Kidney tubule cell (primary cell): ENCODE results near the gene MRPL10.

Experiments
- DNase-seq: peaks from one replicate; pipeline ENCODE4 v3.0.0-alpha.2; 2018; ENCODE audit warnings: low spot score

The MRPL10 gene

DNA sequence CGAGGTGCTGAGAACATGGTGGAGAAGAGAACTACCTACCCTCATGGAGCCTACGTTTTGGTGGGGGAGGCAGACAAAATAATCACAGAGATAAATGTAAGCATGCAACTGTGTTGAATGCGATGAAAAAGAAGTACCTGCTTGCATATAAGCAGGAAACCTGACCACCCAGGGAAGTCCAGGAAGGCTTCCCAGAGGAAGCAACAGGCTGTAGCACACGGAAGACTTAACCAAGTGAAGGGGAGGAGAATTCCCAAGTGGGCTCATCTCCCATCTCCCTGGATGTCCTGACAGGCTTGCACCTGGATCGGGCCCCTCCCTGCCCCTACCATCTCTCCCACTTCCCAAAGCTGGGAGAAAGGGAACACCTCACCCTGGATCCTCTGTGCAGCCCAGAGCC is 7.7 kb upstream of the MRPL10 start:
- no peak for DNase-seq

DNA sequence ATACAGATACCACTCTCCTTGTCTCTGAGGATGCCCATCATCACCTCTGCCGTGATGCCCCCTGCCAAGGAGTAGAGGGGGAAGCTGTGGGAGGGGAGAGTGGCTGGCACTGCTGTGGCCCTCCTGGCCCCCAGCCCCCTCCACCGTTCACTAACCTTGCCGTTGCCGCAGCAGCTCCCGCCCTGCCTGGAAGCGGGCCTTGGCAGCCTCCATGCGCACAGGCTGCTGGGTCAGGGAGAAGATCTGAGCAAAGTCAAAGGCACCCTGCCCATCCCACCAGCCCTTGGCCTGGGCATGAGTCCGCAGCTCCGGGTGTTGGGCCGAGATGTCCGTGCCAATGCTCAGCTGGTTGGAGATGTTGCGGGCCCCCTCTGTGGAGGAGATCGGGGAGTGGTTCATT is 7.3 kb upstream of the MRPL10 start:
- DNase-seq, result no peak

DNA sequence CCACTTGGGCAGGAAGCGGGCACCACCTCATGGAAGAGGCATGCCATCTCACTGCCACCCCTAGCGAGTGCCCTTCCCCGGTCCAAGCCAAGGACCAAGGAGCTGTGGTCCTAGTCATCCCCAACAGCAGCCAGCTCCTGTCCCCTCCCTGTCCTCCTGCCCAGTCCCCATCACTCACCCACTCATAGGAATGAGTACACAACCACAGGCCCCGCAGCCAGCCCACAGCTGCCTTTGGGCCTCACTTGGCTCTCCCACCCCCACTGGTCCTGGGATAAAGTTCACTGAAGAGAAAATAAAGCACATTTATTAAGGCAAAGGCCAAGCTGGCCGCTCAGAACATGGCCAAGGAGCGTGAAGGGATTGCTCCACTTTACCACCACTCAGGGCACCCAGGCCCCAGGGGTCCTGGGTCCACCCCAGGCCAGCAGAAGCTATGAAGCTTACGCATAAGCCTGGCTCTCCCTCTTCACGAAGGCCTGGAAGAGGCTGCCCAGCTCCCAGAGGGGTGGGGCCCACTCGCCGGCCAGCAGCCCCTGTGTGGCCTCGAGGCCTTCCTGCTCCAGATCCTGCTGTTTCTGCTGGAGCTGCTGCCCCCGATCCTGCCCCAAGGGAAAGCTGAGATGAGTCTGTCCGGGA is 6.2 kb upstream of the MRPL10 start:
- peak; percentile 66 for DNase-seq

DNA sequence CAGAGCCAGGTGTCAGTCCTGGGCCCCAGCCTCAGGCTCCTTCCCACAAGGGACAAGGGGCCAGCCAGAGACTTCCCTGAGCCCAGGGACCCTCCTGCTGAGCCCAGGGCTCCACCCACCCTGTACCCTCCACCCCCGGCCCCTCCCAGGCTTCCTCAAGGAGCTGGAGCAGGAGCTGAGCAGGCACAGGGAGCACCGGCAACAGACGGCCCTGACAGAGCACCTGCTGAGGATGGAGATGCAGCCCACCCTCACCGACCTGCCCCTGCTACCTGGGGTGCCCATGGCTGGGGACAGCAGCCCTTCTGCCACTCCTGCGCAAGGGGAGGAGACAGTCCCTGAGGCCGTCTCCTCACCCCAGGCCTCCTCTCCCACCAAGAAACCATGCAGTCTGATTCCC is 5.3 kb upstream of the MRPL10 start:
- DNase-seq, result no peak

DNA sequence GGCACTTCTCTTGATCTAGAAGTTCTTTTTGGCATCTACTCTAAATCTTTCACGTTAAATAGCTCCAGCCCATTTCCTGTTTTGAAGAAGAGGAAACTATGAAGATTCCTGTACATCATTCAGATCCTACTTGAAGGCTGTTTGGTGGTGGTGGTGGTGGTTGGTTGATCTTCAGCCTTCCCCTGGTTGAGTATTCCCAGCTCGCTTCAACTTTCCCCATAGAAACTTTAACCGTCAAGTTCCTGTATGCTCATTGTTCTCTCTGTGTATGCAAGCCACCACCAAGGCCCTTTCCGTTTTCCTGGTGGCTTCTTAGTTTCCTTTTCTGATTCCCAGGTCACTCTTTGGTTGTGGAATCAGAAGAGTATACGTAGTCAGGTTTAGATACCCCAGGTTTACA is 3.4 kb upstream of the MRPL10 start:
- DNase-seq, result no peak

DNA sequence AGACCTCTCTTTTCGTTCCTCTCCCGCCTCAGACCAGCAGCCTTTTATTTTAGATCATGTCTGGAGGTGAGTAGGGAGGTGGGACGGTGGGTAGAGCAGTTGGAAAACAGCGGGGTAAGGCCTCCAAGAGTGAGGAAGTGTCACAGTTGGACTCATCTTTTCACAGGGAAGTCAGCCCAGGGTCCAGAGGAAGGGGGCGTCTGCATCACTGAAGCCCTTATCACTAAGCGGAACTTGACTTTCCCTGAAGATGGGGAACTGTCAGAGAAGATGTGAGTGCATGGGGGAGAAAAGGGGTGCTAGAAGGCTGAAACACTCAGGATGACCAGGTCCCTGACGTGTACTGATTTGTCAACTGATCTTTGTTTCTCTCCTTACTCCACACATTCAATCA is 590 bp upstream of the MRPL10 start:
- DNase-seq, result no peak

DNA sequence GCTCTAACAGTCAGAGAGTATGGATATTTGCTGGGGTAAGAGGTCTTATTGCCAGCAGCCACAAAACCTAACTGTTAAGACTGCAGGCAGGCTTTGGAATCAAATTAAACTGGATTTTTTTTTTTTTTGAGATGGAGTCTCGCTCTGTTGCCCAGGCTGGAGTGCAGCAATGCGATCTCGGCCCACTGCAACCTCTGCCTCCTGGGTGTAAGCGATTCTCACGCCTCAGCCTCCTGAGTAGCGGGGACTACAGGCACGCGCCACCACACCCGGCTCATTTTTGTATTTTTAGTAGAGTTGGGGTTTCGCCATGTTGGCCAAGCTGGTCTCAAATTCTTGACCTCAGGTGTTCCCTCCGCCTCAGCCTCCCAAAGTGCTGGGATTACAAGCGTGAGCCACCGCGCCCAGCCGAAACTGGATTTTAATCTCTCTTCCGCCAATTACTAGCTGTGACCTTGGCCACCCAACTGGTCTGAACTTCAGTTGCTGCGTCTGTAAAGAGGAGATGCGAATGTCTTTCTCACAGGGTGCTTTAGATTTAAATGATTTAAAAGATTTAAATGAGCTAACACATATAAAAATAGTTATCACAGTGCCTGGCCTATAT is 842 bp downstream of the MRPL10 start:
- no peak for DNase-seq

DNA sequence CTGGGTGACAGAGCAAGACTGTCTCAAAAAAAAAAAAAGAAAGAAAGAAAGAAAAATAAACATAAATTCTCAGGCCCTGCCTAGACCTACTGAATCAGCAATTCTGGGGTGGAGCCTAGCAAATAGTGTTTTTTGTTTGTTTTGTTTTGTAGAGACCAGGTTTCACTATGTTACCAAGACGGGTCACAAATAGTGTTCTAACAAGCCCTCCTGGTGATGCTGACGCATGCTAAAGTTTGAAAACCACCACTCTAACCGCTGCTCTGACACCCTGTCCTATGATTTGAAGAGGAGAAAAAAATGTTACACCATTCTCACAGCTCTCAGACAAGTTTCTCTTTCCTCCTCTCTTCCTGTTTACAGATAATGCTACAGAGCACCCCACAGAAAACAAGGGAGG is 1.5 kb downstream of the MRPL10 start:
- DNase-seq, result no peak

DNA sequence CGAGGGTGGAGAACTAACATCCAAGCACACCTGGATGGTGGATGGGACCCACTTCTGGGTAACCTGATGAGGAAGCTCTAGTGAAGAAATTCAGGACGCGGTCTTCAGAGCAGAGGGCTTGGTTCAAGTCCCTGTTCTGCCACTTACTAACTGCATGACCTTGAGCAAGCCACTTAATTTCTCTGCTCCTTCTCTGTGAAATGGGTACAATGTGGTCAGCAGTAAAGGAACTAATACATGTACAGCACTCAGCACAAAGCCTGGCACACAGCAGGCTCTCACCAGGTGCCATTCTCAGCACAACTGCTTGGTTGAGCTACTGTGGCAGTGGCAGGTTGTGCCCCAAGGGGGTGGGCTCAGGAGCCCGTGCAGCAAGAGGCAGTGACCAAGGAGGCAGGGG is 7.8 kb downstream of the MRPL10 start:
- no peak for DNase-seq

DNA sequence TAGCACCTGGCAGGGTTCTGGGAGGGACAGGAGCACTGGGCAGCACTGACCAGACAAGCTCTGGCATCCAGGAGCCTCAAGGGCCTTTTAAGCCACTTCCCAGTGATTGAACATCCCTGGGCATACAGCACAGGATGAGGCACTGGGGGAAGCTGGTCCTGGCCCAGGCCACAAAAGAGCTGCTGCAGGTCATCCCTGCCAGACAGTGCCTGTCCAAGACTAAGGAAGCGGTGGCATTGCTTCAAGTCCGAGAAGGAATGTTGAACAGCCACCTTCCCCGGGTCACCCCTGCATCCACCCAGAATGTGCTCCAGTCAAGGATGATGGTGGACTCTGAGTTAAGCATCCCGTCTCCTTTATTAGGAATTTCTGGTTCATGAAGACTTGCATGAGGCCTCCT is 8.6 kb downstream of the MRPL10 start:
- no peak for DNase-seq

DNA sequence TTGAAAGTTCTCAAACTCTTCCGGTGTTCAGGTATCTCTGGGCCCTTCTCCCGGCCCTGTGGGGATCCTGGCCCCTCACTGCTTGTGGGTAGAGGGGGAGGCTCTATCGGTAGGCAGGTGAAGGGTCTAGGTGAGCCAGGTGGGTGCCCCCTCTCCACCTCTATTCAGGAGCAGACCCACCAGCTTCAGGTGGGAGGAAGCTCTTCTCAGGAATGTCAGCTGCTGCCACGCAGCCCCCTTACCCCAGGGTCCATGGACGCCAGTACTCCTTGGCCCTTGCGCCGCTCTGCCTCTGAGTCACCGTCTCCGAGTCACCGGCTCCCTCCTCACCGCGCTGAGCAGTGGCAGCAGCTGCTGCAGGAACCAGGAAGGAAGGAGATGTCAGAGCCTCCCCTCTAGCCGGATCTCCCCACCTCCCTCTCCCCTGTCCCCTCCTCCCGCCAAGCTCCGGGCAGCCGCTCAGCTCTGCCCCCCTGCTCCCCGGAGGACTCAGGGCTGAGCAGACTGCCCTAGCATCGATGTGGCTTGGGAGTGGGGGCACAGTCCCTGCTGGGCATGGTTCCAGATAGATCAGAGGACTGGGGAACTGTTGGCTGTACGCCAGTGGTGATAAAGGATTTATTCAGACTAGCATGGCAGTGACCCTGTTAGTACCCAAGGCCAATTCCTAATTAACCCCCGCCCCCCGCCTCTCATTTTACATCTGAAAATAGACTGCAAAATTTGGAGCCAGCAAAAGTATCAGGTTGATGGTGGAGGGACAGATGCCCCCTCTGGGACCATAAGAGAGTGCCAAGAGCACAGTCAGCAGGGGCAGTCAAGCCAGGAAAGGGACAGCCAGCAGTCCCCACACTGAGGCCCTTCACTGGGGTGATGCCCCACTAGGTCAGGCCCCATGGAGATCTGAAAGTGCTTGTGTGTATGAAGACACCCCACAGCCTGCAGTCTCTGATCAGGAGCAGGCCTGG is 9.6 kb downstream of the MRPL10 start, which contains the start of gene OSBPL7:
TSS of gene OSBPL7 (minus strand) at position 371 of the 968 bp plus-strand sequence. CDS start 1,516 bp downstream, outside the sequence.
- peak; percentile 92 for DNase-seq

DNA sequence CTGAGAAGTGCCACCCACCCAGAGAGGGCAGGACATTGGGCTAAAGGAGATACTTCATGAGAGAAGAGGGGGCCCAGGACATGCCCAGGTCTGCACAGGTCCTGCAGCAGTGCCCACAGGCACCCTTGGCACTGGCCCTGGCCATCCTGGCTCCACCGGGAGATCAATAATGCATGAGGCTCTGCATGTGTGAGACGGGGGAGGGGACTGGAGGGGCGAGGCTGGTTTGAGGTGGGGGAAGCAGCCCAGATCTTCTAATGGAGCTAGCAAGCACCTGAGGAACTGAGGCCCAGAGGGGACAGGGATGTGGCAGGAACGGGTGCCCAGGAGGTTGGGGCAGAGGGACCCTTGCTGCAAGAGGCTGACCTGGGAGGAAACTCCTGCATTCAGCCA is 10.3 kb downstream of the MRPL10 start:
- DNase-seq, result no peak

DNA sequence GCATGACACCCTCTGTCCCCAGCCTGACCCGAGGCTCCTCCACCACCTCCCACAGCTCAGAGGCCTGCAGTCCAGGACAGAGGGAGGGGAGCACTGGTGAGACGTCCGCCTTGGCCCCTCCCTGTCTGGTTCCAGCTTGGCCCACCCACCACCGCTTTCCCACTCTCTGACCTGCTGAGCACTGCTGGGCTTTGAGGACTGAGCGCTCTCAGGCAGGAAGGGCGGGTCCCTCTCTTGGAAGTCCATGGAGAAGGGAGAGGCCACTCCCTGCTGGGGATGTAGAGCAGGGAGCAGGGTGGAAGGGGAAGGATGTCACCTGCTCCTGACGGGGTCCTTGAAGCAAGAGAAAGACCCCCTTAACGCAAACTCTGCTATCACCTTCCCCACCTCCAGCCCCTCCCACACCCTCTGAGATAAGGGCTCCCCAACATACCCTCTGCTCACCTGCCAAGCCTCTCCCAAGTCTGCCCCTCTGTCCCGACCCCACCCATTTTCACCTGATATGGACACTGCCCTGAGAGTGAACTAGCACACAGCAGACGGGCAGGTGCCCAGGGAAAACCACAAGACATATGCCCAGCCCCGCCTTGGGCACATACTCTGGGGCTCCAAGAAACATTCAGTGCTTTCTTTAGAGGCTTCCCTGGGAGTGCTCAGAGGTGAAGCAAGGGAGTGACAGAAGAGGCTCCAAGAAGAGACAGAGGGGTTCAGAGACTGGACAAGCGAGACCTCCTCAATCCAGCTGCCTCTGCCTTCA is 11.1 kb downstream of the MRPL10 start:
- DNase-seq, result no peak

DNA sequence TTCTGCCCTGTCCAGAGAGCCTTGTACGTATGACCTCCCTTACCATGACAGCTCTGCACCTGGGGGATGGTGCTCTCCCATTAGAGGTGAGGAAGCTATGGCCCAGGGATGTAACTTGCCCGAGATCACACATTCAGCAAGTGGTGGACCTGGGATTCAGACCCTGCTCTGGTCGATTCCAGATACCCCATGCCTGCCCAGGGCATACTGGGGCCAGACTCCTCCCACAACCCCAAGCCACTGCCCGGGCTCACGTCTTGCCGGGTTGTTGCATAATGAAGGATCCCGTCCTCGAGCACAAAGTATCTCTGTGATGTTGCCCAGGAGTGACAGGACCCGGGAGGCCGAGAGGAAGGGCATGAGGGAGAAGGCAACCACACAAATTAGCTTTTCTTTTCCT is 11.9 kb downstream of the MRPL10 start:
- DNase-seq, result no peak

DNA sequence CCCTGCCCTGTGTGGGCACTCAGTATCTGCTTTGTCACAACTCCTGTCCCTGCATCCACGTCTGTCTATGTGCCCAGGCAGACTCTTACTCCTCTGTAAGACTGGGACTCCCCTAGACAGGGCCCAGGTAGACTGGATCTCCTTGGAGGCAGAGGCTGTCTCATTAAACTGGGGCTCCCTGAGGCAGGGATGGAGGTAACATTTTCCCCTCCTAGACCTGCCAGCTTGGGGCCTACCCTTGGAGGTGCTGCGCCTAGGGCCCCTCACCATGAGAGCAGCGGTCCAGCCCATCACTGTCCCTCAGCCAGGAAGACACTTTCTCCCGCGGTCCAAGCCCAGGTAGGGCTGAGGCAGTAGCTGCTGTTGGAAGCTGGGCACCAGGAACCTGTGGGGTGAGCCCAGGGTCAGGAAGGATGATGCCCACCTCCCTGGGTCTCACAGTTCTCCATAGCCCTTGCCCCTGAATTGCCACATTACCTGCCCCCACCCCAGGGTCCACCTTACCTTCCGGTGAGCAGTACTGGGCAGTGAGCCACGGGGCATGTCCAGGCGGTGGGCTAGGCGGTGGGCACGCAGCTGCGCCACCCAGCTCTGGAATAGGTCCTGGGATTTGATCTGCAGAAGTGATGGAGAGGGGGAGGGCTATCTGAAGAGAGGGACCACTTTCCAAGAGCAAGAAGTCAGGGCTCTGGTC is 13.2 kb downstream of the MRPL10 start:
- DNase-seq, result no peak

DNA sequence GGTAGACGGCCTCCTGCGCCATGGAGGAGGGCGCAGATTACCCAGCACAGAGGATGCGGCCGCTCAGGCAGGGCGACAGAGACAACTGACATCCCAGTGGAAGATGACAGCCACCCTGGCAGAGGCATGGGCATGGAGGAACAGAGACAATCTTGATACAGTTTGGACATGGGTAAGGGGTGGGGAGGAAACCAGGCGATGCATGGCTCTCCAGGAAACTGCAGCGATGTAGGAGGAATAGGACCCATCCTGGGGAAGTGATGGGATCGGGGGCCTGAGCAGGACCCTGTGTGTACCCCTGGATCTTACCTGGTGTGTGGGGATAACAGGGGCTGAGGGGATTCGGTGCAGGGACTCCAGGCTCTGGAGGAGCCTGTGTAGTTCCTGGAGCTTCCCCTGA is 14.4 kb downstream of the MRPL10 start:
- no peak for DNase-seq

DNA sequence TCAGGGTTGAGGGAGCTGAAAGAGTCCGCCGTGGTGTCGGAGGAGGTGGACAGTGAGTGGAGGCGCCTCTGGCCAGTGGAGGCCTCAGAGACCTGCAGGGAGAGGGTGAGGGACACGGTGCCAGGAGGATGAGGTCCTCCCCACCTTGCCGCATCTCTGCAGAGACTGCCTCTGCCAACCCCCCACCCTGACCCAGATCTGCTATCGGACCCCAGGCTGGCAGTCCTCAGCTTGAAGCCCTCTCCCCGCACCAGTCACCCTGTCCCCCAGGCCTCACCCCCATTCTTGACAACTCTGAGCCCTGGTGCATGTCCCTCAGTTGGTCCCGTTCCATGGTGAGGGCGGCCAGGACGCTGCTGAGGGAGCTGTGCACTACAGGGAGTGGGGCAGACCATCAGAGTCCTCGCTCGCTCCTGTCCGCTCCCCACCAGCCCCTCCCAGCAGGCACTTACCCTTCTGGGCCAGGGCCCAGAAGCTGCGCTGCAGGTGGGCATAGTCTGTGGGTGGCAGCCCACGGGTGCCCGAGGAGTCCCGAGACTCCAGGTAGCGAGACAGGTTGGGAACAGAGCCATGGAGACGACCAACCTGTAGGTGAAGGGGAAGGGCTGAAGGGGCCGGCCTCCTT is 15.1 kb downstream of the MRPL10 start:
- no peak for DNase-seq

DNA sequence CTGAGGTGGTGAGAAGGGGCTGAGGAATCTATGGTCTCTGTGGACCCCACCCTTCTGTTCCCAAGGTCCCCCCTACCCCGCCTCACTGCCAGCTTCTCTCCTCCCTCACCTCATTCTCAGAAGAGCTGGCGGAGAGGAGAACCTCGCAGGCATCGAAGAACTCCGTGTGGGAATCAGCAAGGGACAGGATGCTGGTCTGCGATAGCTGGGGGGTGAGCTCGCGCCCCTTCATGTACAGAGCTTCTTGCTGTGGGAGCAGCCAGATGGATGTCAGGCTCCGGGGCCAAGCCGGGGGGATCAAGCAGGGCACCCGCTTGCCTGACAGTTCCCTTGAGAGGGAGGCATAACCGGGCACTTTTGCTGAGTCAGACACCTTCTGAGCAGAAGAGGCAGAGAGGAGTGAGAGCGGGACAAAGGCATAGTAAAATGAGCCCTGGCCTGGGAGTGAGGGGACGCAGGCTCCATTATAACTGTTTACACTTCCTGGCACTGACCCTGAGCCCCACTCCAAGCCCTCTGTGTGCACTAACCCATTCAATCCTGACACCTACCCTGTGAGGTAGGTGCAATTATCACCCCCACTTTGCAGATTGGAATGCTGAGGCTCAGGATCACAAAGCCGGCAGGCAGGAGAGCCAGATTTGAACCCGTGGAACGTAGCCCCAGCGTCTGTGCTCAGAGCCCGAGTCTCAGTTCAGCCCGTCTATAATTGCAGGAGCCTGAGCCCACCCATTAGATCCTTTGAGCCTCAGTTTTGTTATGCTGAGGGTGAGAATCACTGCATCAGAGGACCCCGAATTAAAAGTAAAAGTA is 16.0 kb downstream of the MRPL10 start:
- no peak for DNase-seq

DNA sequence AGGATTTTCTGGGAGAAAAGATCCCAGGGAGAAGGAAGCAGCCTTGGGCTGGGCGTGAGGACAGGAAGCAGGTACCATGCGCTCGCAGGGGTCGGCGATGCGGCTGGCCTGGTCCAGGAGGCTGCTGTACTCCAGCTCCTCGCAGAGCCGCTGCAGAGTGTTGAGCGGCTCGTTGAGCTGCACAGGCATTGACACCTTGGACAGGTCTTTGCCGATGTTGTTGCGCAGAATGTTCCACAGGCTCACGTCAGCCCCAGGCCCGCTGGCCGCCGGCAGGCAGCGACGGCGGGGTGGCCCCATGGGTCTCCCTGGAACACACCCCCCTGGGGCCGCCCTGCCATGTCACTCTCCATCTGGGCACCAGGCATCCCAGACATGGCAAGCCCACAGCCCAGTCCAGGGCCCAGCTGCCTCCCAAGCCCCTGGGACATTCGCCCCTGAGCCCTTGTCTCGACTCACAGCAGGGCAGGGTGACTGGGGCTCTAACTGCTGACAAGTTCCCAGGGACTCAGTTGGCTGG is 17.8 kb downstream of the MRPL10 start:
- no peak for DNase-seq

DNA sequence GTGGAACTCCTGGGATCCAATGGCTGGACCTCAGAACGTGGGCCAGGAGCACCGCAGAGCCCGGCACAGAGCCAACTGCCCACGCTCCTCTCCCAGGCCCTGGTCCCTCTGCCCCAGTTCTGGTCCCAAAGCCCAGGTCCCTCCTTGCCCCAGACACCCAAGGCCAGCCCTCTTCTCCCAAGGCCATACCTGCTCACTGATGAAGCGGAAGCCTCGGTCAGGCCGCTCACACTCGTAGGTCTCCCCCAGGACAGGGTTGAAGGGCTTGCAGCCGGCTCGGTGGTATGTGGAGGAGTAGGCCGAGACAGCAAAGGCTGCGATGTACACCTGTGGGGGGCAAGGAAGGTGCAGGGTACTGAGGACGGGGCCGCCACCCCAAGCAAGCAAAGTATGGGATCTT is 18.3 kb downstream of the MRPL10 start:
- no peak for DNase-seq
